K562 (cell line): Measurements from ENCODE around the gene ADAT2. TPM values are rescaled to one million over a fixed set of nuclear protein-coding genes. Genes with fewer than 3 reads are reported as not detected.

ENCODE experiments used
- CHD2 ChIP-seq: IDR thresholded peaks from 2 replicates; pipeline ENCODE4 v1.6.1; 2011; ENCODE audit warnings: low read depth, low read length
- CTCF ChIP-seq, 3 experiments: IDR thresholded peaks in 2 of 3; conservative IDR thresholded peaks in 1 of 3; 2 replicates each; pipeline ENCODE4 v1.5.1; 2011 to 2012; ENCODE audit warnings: low read length in 3 of 3, mild to moderate bottlenecking in 3 of 3, control low read depth in 2 of 3, improper control_type of control experiment in 1 of 3, inconsistent platforms in 1 of 3, low read depth in 1 of 3, mixed read lengths in 1 of 3, moderate library complexity in 1 of 3; ENCODE audit not compliant: insufficient read depth in 2 of 3
- FOXJ3 ChIP-seq: sonication (generic); formaldehyde crosslinking; IDR thresholded peaks from 2 replicates; pipeline ENCODE4 v1.4.0; 2020; ENCODE audit warnings: mild to moderate bottlenecking, missing genetic modification reagents
- FOXM1 ChIP-seq, 2 experiments: fragments of 450-650 bp in 1 of 2; sonication (generic) in 1 of 2; formaldehyde crosslinking in 1 of 2; IDR thresholded peaks; 2 replicates each; pipeline versions ENCODE4 v1.6.1 to v1.9.0; 2017 to 2022; ENCODE audit warnings: low read depth in 2 of 2, mild to moderate bottlenecking in 2 of 2, missing genetic modification reagents in 1 of 2, moderate library complexity in 1 of 2
- FUS ChIP-seq: fragments of 200-400 bp; formaldehyde crosslinking; optimal IDR thresholded peaks from 2 replicates; pipeline ENCODE3; 2017; ENCODE audit warnings: low read depth, low read length
- MLX ChIP-seq, 2 experiments: fragments of 450-650 bp in 1 of 2; sonication (generic) in 1 of 2; formaldehyde crosslinking; conservative IDR thresholded peaks; 2 replicates each; pipeline versions ENCODE4 v1.4.0 to v1.8.1; 2020 to 2022; ENCODE audit warnings: mild to moderate bottlenecking in 1 of 2, missing genetic modification reagents in 1 of 2
- MYNN ChIP-seq, 2 experiments: sonication (generic); formaldehyde crosslinking in 1 of 2; IDR thresholded peaks; 2 replicates each; pipeline versions ENCODE4 v1.5.0 to v1.6.1; 2016 to 2020; ENCODE audit warnings: antibody characterized with exemption in 1 of 2, missing genetic modification reagents in 1 of 2
- RBM39 ChIP-seq: fragments of 200-400 bp; formaldehyde crosslinking; optimal IDR thresholded peaks from 2 replicates; pipeline ENCODE3; 2018; ENCODE audit warnings: low read depth, low read length
- SIRT6 ChIP-seq: IDR thresholded peaks from one replicate; pipeline ENCODE4 v1.6.1; 2012; ENCODE audit warnings: low read depth, mild to moderate bottlenecking, control low read depth, inconsistent platforms, low read length, moderate library complexity
- TRIM24 ChIP-seq, 2 experiments: fragments of 450-650 bp; IDR thresholded peaks; 2 replicates each; pipeline ENCODE4 v1.6.1; 2016
- ZEB2 ChIP-seq: fragments of 450-650 bp; IDR thresholded peaks from 2 replicates; pipeline ENCODE4 v1.6.1; 2016
- ZNF134 ChIP-seq: fragments of 250-450 bp; sonication (Bioruptor Pico); conservative IDR thresholded peaks from 2 replicates; pipeline ENCODE4 v1.4.0; 2020
- ZNF23 ChIP-seq: fragments of 250-450 bp; sonication (Bioruptor Pico); IDR thresholded peaks from 2 replicates; pipeline ENCODE4 v1.4.0; 2020; ENCODE audit warnings: mild to moderate bottlenecking
- ZNF253 ChIP-seq: fragments of 250-450 bp; sonication (Bioruptor Pico); conservative IDR thresholded peaks from 2 replicates; pipeline ENCODE4 v1.6.1; 2021; ENCODE audit warnings: mild to moderate bottlenecking
- ZNF318 ChIP-seq, 2 experiments: fragments of 450-650 bp; IDR thresholded peaks; 2 replicates each; pipeline ENCODE4 v1.6.1; 2016; ENCODE audit warnings: mild to moderate bottlenecking in 2 of 2, borderline replicate concordance in 1 of 2, low read depth in 1 of 2, moderate library complexity in 1 of 2
- ZNF699 ChIP-seq: fragments of 250-450 bp; sonication (Bioruptor Pico); IDR thresholded peaks from 2 replicates; pipeline ENCODE4 v1.8.0; 2021; ENCODE audit warnings: mild to moderate bottlenecking, moderate library complexity; ENCODE audit not compliant: insufficient replicate concordance
- polyA plus RNA-seq, 8 experiments: library from polyadenylated mRNA; depleted of rRNA in 4 of 8; stranded (reverse) in 5 of 8; unstranded in 3 of 8; fragments of >200 nt; fragmentation: Nextera tagmentation in 2 of 8; fragmentation: Illumina TruSeq in 1 of 8; extraction: Ambion mirVana in 2 of 8; extraction: Trizol in 1 of 8; gene quantifications; 2 replicates each; pipeline versions ENCODE4 v1.2.1 to v1.2.3, GENCODE V29; 2011 to 2014; ENCODE audit warnings: inconsistent platforms in 1 of 8, missing spikeins in 1 of 8
- total RNA-seq, 7 experiments: library from RNA; depleted of rRNA in 6 of 7; stranded (reverse); fragments of >200 nt in 6 of 7; fragmentation: Illumina TruSeq in 2 of 7; extraction: Trizol in 2 of 7; gene quantifications; 2 replicates each; pipeline versions ENCODE4 v1.2.1 to v1.2.3, GENCODE V29; 2011 to 2021; ENCODE audit warnings: low replicate concordance in 1 of 7

ADAT2 gene
- total and polyA plus RNA-seq, 9 of the 15 experiments (the other 6 are each of a cell fraction or from before 2014, with no cell fraction given), result 13.0 to 62.5 (median 31.7) TPM

GRCh38 chr6:143450453-143451371, at the start of gene ADAT2, which contains the start of gene PEX3 (continued):
- TF ChIP-seq ZNF318 (IDR thresholded peaks at IDR 0.05; ENCODE audit: borderline replicate concordance in 1 of 2, low read depth in 1 of 2), result no peak; a peak in 1 of 4 replicates
- TF ChIP-seq RBM39, result no peak
- TF ChIP-seq CTCF (IDR thresholded peaks at IDR 0.05 in 2 of 3, conservative IDR thresholded peaks at IDR 0.05 in 1 of 3; ENCODE audit: insufficient read depth in 2 of 3, low read depth in 1 of 3, low read length in 3 of 3), result peak in 1 of 3 experiments; percentile 13; a peak in 1 of 6 replicates
- TF ChIP-seq MLX (CRISPR knock-in tag; conservative IDR thresholded peaks at IDR 0.05), result no peak
- TF ChIP-seq ZEB2, result peak; percentile 99
- 0 out of 2 replicates have a peak, but pooled peaks have one; percentile 49 for TF ChIP-seq ZNF253
- peak; percentile 6 to 100; a peak in 2 of 4 replicates for TF ChIP-seq TRIM24 (IDR thresholded peaks at IDR 0.05)
- TF ChIP-seq FOXJ3, result no peak
- TF ChIP-seq ZNF23 (CRISPR knock-in tag), result no peak
- TF ChIP-seq FUS, result no peak
- TF ChIP-seq SIRT6, result no peak
- no peak for TF ChIP-seq ZNF699 (CRISPR knock-in tag)
- TF ChIP-seq ZNF134 (CRISPR knock-in tag), result no peak
- peak; percentile 76 for TF ChIP-seq CHD2
- peak; percentile 88 for TF ChIP-seq MYNN (IDR thresholded peaks at IDR 0.05)
- TF ChIP-seq MYNN (CRISPR knock-in tag; IDR thresholded peaks at IDR 0.05), result no peak
- TF ChIP-seq FOXM1 (IDR thresholded peaks at IDR 0.05; ENCODE audit: low read depth), result peak; percentile 75
- TF ChIP-seq FOXM1 (CRISPR knock-in tag; IDR thresholded peaks at IDR 0.05; ENCODE audit: low read depth), result peak; percentile 96; the same call in 1 of the 2 replicates
